Breast epithelium (tissue), 3 donors: Measurements from ENCODE around the gene ISL2.

Experiments used
- CTCF ChIP-seq, 3 donors: fragments of 450-650 bp; IDR thresholded peaks; one replicate each; pipeline ENCODE4 v1.5.1; 2016 to 2017; ENCODE audit warnings: antibody characterized with exemption in 3 of 3, mild to moderate bottlenecking in 3 of 3, moderate library complexity in 3 of 3
- POLR2AphosphoS5 ChIP-seq, 3 donors: sonication (generic); formaldehyde crosslinking; IDR thresholded peaks; one replicate each; pipeline ENCODE4 v1.6.1; 2017; ENCODE audit warnings: antibody characterized with exemption in 3 of 3

- TF ChIP-seq CTCF (IDR thresholded peaks at IDR 0.05) (no peak), POLR2AphosphoS5 (IDR thresholded peaks at IDR 0.05) (no peak)
Observed at GRCh38 chr15:76338486-76339304, 2.1 kb downstream of the ISL2 start.
